Measurements from ENCODE around the gene SERPINA1.

Gene SERPINA1

GRCh38 chr14:94405486-94405885 is 17.1 kb upstream of the SERPINA1 start:
- TF ChIP-seq SIN3A (IDR thresholded peaks at IDR 0.05; ENCODE audit: borderline replicate concordance, insufficient read depth, low read length) (no peak), TAF1 (IDR thresholded peaks at IDR 0.05; ENCODE audit: borderline replicate concordance, insufficient read depth, low read length) (no peak), FOXP2 (optimal IDR thresholded peaks at IDR 0.05; ENCODE audit: borderline replicate concordance, extremely low read depth, extremely low read length, insufficient read depth) (no peak), REST (IDR thresholded peaks at IDR 0.05; ENCODE audit: insufficient read depth in 1 of 2, low read depth in 2 of 2, low read length in 2 of 2) (no peak), POLR2AphosphoS5 (IDR thresholded peaks at IDR 0.05; ENCODE audit: low read depth, low read length) (no peak)

GRCh38 chr14:94404561-94404960 is 16.2 kb upstream of the SERPINA1 start:
- TF ChIP-seq REST (IDR thresholded peaks at IDR 0.05; ENCODE audit: insufficient read depth in 1 of 2, low read depth in 2 of 2, low read length in 2 of 2) = no peak
- TF ChIP-seq FOXP2 (optimal IDR thresholded peaks at IDR 0.05; ENCODE audit: borderline replicate concordance, extremely low read depth, extremely low read length, insufficient read depth) = no peak
- TF ChIP-seq POLR2AphosphoS5 (IDR thresholded peaks at IDR 0.05; ENCODE audit: low read depth, low read length) = no peak
- no peak for TF ChIP-seq TAF1 (IDR thresholded peaks at IDR 0.05; ENCODE audit: borderline replicate concordance, insufficient read depth, low read length)
- TF ChIP-seq SIN3A (IDR thresholded peaks at IDR 0.05; ENCODE audit: borderline replicate concordance, insufficient read depth, low read length) = no peak

- TF ChIP-seq FOXP2 (optimal IDR thresholded peaks at IDR 0.05; ENCODE audit: borderline replicate concordance, extremely low read depth, extremely low read length, insufficient read depth) (no peak), POLR2AphosphoS5 (IDR thresholded peaks at IDR 0.05; ENCODE audit: low read depth, low read length) (no peak), TAF1 (IDR thresholded peaks at IDR 0.05; ENCODE audit: borderline replicate concordance, insufficient read depth, low read length) (no peak), REST (IDR thresholded peaks at IDR 0.05; ENCODE audit: insufficient read depth in 1 of 2, low read depth in 2 of 2, low read length in 2 of 2) (no peak), SIN3A (IDR thresholded peaks at IDR 0.05; ENCODE audit: borderline replicate concordance, insufficient read depth, low read length) (no peak)
Observed at GRCh38 chr14:94403312-94403932, 15.0 kb upstream of the SERPINA1 start.

GRCh38 chr14:94401083-94401482 is 12.7 kb upstream of the SERPINA1 start:
- TF ChIP-seq REST (IDR thresholded peaks at IDR 0.05; ENCODE audit: insufficient read depth in 1 of 2, low read depth in 2 of 2, low read length in 2 of 2) = no peak
- no peak for TF ChIP-seq FOXP2 (optimal IDR thresholded peaks at IDR 0.05; ENCODE audit: borderline replicate concordance, extremely low read depth, extremely low read length, insufficient read depth)
- no peak for TF ChIP-seq TAF1 (IDR thresholded peaks at IDR 0.05; ENCODE audit: borderline replicate concordance, insufficient read depth, low read length)
- no peak for TF ChIP-seq POLR2AphosphoS5 (IDR thresholded peaks at IDR 0.05; ENCODE audit: low read depth, low read length)
- TF ChIP-seq SIN3A (IDR thresholded peaks at IDR 0.05; ENCODE audit: borderline replicate concordance, insufficient read depth, low read length) = no peak

All from PFSK-1 (cell line).